GM12864 (cell line): ENCODE data around the gene FKBP1A.

Source experiments
- DNase-seq: peaks from one replicate; pipeline ENCODE4 v3.0.0-alpha.2; 2011; ENCODE audit warnings: low read depth
- H3K4me3 ChIP-seq: 2 replicates; pipeline ENCODE4 v1.5.1; 2011; ENCODE audit warnings: mild to moderate bottlenecking, low read depth, low read length, control low read depth
- TF ChIP-seq, protein P1 (sequence below): IDR thresholded peaks from 2 replicates; pipeline ENCODE4 v1.5.1; 2011; ENCODE audit warnings: low read depth, mild to moderate bottlenecking, moderate library complexity, low read length, control low read depth, inconsistent platforms; ENCODE audit errors: missing control alignments

The FKBP1A gene

GRCh38 chr20:1435337-1435699 lies 42.5 kb upstream of the FKBP1A start:
- H3K4me3 ChIP-seq: no peak overlapping the region
- no peak for DNase-seq
- TF ChIP-seq, protein P1, sequence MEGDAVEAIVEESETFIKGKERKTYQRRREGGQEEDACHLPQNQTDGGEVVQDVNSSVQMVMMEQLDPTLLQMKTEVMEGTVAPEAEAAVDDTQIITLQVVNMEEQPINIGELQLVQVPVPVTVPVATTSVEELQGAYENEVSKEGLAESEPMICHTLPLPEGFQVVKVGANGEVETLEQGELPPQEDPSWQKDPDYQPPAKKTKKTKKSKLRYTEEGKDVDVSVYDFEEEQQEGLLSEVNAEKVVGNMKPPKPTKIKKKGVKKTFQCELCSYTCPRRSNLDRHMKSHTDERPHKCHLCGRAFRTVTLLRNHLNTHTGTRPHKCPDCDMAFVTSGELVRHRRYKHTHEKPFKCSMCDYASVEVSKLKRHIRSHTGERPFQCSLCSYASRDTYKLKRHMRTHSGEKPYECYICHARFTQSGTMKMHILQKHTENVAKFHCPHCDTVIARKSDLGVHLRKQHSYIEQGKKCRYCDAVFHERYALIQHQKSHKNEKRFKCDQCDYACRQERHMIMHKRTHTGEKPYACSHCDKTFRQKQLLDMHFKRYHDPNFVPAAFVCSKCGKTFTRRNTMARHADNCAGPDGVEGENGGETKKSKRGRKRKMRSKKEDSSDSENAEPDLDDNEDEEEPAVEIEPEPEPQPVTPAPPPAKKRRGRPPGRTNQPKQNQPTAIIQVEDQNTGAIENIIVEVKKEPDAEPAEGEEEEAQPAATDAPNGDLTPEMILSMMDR: no peak

GRCh38 chr20:1434571-1435336 lies 41.9 kb upstream of the FKBP1A start:
- DNase-seq: peak; percentile 80
- TF ChIP-seq, protein P1: no peak
- no peak overlapping the region for H3K4me3 ChIP-seq

GRCh38 chr20:1431158-1431557 lies 38.3 kb upstream of the FKBP1A start:
- DNase-seq: no peak
- TF ChIP-seq, protein P1: no peak
- H3K4me3 ChIP-seq: no peak overlapping the region

DNA sequence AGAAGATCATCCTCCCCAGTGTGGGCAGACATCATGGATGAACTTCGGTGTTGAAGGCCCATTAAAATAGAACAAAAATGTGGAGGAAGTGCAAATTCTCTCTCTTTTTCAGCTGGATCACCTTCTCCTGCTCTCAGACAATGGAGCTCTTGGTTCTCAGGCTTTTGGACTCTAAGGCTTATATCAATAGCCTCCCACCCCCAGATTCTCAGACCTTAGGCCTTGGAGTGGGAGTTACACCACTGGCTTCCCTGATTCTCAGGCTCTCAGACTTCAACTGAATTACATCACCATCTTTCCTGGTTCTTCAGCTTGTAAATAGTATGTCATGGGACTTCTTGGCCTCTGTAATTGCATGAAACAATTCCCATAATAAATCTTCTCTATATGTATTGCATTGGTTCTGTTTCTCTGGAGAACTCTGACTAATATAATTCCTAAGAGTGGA lies 37.2 kb upstream of the FKBP1A start:
- TF ChIP-seq, protein P1: no peak
- H3K4me3 ChIP-seq: no peak overlapping the region
- DNase-seq: no peak

DNA sequence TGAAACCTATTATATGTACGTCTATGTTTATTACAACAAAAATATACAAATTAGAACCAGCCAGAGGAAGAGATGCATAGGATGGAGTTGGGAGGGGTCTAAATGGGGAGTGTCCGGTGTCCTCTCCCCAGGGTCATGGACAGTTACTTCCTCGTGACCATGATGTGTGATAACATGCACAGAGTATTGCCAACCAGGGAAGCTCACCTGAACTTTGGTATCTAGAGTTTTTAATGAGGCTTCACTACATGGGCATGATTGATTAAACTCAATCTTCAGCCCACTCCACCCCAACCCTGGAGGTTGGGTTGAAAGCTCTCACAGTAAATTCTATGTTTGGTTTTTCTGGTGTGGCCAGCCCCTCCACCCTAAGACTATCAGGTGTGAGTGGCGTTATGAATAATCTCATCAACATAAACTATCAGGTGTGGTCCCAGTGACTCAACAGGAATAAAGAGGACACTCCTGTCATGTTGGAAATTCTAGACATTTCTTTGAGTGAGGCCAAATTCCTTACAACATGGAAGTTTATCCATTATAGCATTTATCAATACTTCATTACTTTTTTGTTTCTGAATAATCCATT lies 36.4 kb upstream of the FKBP1A start:
- H3K4me3 ChIP-seq: no peak overlapping the region
- TF ChIP-seq, protein P1: no peak
- DNase-seq: no peak

DNA sequence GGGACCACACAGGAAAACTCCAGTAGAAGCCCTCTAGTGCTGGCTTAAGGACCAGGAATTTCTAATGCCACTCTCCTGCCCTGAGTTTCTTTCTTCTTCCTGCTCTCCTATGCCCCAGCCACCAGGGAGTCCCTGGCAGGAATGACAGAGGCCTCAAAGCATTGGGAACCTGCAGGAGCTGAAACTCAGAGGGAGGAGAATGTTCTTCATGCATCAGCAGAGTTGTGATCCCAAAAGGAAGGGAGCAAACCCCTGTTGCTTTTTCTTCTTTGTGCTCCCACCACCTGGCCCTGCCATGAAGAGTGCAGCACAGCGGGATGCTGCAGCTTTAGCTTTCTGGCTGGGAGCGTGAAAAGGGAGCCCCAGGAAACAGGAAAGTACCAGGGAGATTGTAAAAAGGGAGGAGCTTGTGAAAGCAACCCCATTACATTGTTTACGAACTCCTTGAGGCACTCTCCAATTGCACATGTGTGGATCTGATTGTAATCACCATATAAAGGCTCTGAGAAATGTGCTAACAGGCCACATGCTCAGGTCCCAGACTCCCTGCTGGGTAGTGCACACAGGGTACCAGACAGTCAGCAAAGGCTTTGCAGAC lies 34.7 kb upstream of the FKBP1A start:
- H3K4me3 ChIP-seq: no peak overlapping the region
- DNase-seq: no peak
- TF ChIP-seq, protein P1: no peak
